ENCODE data around the gene CAMTA1.

Gene CAMTA1

GRCh38 chr1:6928106-6928885 is 143.0 kb downstream of the CAMTA1 start:
- DNase-seq (ENCODE audit: low read depth), result no peak

- DNase-seq (ENCODE audit: low read depth), result no peak
These were observed 145.6 kb downstream of the CAMTA1 start for GRCh38 chr1:6930732-6931300.

- no peak for DNase-seq (ENCODE audit: low read depth)
These were observed 150.2 kb downstream of the CAMTA1 start for GRCh38 chr1:6935361-6935883.

GRCh38 chr1:6935911-6936690 is 150.8 kb downstream of the CAMTA1 start:
- DNase-seq (ENCODE audit: low read depth), result no peak

GRCh38 chr1:6937048-6937447 is 151.8 kb downstream of the CAMTA1 start:
- DNase-seq (ENCODE audit: low read depth), result no peak

GRCh38 chr1:6939363-6939762 is 154.1 kb downstream of the CAMTA1 start:
- no peak for DNase-seq (ENCODE audit: low read depth)

GRCh38 chr1:6941786-6942185 is 156.5 kb downstream of the CAMTA1 start:
- DNase-seq (ENCODE audit: low read depth), result no peak

GRCh38 chr1:6942990-6943389 is 157.7 kb downstream of the CAMTA1 start:
- no peak for DNase-seq (ENCODE audit: low read depth)

- no peak for DNase-seq (ENCODE audit: low read depth)
These were observed 159.2 kb downstream of the CAMTA1 start for GRCh38 chr1:6944434-6944833.

GRCh38 chr1:6947952-6948351 is 162.7 kb downstream of the CAMTA1 start:
- DNase-seq (ENCODE audit: low read depth), result no peak

- DNase-seq (ENCODE audit: low read depth), result no peak
These were observed 163.2 kb downstream of the CAMTA1 start for GRCh38 chr1:6948416-6948815.

- DNase-seq (ENCODE audit: low read depth), result no peak
These were observed 163.6 kb downstream of the CAMTA1 start for GRCh38 chr1:6948861-6949260.

GRCh38 chr1:6950001-6950765 is 164.9 kb downstream of the CAMTA1 start:
- no peak for DNase-seq (ENCODE audit: low read depth)

GRCh38 chr1:6951536-6951935 is 166.3 kb downstream of the CAMTA1 start:
- no peak for DNase-seq (ENCODE audit: low read depth)

GRCh38 chr1:6953216-6953615 is 168.0 kb downstream of the CAMTA1 start:
- DNase-seq (ENCODE audit: low read depth), result no peak

- no peak for DNase-seq (ENCODE audit: low read depth)
These were observed 168.7 kb downstream of the CAMTA1 start for GRCh38 chr1:6953907-6954364.

- DNase-seq (ENCODE audit: low read depth), result no peak
These were observed 169.3 kb downstream of the CAMTA1 start for GRCh38 chr1:6954591-6954990.

- DNase-seq (ENCODE audit: low read depth), result no peak
These were observed 170.3 kb downstream of the CAMTA1 start for GRCh38 chr1:6955357-6956094.

- DNase-seq (ENCODE audit: low read depth), result no peak
These were observed 171.4 kb downstream of the CAMTA1 start for GRCh38 chr1:6956488-6957159.

- no peak for DNase-seq (ENCODE audit: low read depth)
These were observed 172.1 kb downstream of the CAMTA1 start for GRCh38 chr1:6957341-6957740.

Data from stimulated activated CD8-positive, alpha-beta memory T cell treated with anti-CD3 and anti-CD28 coated beads, Interleukin-12 subunit alpha, Interleukin-12 subunit beta, amount 100 ng/mL, for 1 hour (primary cell).